ENCODE data around the gene AHCYL2. TPM values are rescaled to one million over a fixed set of nuclear protein-coding genes. Genes with fewer than 3 reads are reported as not detected.
A peak's percentile ranks its signal among the peaks of the same experiment; 100 is the strongest.
"Not testable (repeated sequence)": the region's sequence is repeated elsewhere in the genome, so short reads cannot be mapped to it uniquely, and the experiment has no call there.

Gene AHCYL2
- total RNA-seq, 1 donor from 2014 or later = 9.9 TPM

GRCh38 chr7:129405527-129405926, 180.7 kb downstream of the AHCYL2 start:
- DNase-seq (ENCODE audit: low spot score) (no peak), ATAC-seq (no peak)

DNA sequence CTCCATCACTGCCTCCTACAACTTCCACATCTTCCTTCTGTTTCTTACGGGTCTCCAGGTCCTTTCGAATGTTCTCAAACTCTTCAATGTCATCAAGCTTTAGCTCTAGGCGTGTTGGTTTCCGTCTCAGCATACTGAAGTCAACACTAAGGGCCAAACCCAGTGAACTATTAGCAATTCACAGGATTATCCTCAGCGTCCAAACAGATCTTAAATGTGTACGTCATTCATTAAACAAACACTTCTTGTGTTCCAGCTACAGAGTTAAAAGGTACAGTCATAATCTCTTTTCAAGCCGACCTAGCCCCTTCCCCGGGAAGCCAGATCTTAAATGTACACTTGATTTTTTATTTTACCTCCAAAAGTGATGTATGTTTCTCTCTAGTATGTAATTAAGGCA, 185.4 kb downstream of the AHCYL2 start:
- ATAC-seq = not testable (repeated sequence)

DNA sequence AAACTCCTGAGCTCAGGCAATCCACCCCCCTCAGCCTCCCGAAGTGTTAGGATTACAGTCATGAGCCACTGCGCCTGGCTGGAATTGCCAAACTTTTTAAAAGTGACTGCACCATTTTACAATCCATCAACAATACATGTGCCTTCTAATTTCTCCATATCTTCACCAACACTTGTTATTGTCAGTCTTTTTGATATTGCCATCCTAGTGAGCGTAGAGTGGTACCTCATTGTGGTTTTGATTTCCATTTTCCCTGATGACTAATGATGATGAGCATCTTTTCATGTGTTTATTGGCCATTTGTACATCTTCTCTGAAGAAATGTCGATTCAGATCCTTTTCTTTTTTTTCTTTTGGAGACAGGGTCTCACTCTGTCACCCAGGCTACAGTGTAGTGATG, 187.7 kb downstream of the AHCYL2 start:
- no peak for ATAC-seq

More for the DNA sequence above, 185.4 kb downstream of the AHCYL2 start:
- DNase-seq (ENCODE audit: low spot score) = not testable (repeated sequence)

DNA sequence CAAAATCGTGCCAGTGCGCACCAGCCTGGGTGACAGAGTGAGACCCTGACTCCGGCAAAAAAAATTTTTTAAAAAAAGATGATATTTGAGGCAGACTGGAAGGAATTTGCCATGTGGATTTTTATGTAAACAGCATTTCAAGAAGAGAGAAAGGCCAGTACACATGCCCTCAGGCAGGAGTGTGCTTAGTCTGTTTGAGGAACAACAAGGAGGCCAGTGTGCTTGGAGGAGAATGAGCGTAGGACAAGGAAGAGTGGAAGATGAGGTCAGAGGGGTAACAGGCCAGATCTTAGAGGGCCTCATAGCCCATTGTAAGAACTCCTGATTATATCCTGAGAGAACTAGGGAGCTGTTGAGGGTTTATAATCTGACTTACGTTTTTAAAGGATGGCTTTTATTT, 192.2 kb downstream of the AHCYL2 start:
- ATAC-seq (no peak), DNase-seq (ENCODE audit: low spot score) (no peak)

More for the DNA sequence above, 187.7 kb downstream of the AHCYL2 start:
- DNase-seq (ENCODE audit: low spot score) = no peak

DNA sequence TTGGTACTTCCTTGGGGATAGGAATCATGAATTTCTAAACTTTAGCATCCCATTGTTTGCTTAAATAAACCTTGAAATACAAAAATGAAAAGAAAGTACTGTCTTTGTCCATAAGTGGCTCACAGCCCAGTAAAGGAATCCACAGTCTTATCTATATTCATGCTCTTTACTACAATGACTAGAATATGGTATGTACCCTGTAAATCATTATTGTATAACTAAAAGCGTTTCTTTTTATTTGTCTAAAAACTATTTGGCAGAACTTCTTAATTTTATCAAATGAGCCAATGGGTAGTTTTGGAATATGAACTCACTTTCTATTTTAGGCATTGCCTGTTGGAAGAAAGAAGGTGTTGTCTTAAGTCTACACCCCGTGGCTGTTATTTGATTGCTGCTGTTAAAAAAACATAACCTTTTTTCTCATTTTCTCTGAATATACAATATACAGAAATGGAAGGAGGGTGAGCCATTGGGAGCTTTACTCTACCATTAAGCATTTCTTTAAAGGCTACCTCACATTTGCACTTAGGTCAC, 197.0 kb downstream of the AHCYL2 start:
- DNase-seq (ENCODE audit: low spot score) = no peak
- no peak for ATAC-seq

- ATAC-seq (no peak), DNase-seq (ENCODE audit: low spot score) (no peak)
These were observed 197.9 kb downstream of the AHCYL2 start for GRCh38 chr7:129422727-129423126.

GRCh38 chr7:129423700-129424410, 199.0 kb downstream of the AHCYL2 start:
- no peak for DNase-seq (ENCODE audit: low spot score)
- no peak for ATAC-seq

DNA sequence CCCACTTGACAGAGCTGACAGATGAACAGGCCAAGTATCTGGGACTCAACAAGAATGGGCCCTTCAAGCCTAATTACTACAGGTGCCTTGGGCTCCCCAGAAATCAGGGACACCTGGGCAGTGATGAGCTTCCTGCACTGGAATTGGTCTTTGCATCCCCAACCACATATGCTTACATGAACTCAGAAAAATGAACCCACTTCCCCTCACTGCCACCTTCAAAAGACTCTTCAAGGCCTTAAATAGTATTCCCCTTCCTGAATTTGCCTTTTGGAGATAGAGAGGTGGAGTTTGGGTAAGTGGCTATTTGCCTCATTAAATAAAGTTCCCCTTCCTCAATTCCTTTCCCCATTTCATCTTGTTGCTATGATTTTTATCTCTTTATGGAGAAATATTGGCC, 201.7 kb downstream of the AHCYL2 start:
- ATAC-seq (no peak), DNase-seq (ENCODE audit: low spot score) (no peak)

- no peak for DNase-seq (ENCODE audit: low spot score)
- ATAC-seq = no peak
These were observed 202.8 kb downstream of the AHCYL2 start for GRCh38 chr7:129427526-129428045.

DNA sequence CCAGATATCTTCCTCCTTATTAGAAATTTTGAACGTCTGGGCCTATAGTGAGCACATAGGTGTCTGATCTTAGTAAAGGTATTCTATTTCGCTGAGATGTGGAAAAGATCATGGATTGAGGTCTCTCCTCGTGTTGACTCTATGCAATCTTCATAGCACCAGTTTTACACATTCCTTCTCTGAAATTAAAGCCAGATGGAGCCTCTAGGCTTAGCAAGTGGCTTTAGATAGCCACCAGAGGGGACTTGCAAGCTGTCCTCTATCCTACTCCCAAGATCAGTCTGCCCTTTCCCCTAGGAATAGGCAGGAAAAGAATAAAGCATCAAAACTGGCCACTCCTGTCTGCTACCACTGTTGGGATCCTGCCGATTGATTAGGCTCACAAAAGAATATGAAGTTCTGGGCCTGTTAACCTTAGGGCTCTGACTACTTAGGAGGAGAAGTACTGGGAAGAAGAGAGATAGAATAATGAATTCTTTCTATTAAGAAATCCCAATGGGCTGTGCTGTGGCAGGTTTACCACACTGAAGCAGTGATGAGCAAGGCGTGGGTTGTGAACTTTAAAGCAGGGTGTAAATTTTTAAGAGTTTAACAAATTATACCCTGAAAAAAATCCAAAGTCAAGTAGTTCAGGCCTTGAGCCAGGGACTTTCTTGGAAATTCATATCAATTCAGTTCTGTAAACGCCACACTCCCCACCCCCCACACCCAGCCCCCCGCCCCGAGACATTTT, 207.2 kb downstream of the AHCYL2 start:
- ATAC-seq = no peak
- DNase-seq (ENCODE audit: low spot score) = no peak

DNA sequence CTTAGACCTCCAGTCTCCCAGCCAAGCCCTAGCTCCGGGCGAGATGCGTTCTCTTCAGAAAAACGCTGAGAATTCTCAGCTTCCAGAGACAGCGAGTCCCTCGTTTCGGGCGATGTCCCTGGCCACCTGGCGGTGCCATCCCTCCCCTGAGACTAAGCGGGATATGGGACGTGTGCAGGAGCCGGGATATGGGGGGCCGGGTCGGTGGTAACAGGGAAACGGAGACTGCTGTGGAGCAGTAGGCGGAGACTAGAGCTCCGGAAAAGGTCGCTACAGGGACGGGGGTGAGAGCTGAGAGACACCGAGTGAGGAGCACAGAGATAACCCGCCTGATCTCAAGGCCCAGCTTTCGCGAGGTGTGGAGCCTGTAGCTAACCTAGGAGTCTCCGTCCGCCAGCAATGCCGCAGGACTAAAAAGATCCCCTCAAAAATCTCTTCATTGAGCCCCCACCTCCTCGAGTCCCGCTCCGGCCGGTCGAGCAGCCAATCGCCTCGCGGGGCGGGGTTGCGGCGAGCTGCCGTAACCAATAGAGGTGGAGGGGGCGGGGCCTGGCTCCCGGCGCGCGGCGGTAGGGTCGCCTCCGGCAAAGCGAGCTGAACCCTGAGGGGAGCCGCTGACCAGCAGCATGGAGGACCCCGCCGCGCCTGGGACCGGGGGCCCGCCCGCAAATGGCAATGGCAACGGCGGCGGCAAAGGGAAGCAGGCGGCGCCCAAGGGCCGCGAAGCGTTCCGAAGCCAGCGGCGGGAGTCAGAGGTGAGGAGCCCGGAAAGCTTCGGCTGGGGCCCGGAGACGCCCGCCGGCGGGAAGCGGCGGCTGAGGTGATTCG, 209.2 kb downstream of the AHCYL2 start, which contains the start of gene STRIP2:
Gene STRIP2 (plus strand): TSS at position 586 of the 828 bp plus-strand sequence. CDS start 41 bp downstream, at position 627.
- peak; percentile 99 for ATAC-seq

GRCh38 chr7:129434675-129435318, 210.0 kb downstream of the AHCYL2 start:
- DNase-seq (ENCODE audit: low spot score) (no peak), ATAC-seq (peak; percentile 8)

More for the DNA sequence above, 209.2 kb downstream of the AHCYL2 start, which contains the start of gene STRIP2:
- DNase-seq (ENCODE audit: low spot score) = peak; percentile 93

DNA sequence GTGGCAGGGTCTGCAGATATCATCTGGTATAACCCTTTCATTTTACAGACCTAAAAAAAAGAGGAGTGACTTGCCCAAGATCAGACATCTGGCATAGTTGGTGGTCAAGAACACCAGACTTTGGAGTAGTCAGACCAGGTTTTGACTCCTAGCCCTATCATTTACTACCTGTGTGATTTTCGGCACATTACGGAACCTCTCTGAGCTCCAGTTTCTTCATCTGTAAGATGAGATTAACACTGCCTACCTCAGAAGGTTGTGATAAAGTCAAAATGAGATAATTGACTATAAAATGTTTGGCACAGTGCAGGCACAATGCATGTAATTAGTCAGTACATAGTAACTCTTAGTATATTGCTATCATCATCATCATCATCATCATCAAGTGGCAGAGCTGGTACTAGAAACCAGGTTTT, 210.6 kb downstream of the AHCYL2 start:
- ATAC-seq = no peak
- DNase-seq (ENCODE audit: low spot score) = no peak

DNA sequence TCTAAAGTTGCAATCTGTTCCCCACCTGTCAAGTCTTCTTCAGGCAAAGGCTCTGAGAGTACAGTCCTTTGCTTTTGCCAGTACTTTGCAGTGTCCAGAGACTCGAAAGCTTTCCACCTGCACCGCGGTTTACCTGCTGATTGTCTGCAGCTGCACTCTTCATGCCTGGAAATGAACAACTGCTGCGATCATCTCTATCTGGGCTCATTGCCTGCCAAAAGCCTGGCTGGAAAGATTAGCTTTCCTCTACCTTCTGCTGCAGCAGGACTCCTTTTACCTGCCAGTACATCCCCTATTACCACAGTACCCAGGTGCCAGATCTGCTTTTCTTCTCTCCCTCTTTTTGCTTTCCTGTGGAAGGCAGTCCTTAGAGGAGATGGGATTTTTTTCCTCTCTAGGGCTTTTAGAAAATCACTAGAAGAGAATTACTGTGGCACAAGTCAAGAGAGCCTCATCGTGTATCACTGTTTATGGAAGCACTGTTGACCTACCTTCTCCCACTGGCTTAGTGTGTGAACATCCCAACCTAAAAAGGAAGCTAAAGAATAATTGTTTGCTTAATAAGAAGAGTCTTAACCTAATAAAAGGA, 211.6 kb downstream of the AHCYL2 start:
- no peak for DNase-seq (ENCODE audit: low spot score)
- no peak for ATAC-seq

DNA sequence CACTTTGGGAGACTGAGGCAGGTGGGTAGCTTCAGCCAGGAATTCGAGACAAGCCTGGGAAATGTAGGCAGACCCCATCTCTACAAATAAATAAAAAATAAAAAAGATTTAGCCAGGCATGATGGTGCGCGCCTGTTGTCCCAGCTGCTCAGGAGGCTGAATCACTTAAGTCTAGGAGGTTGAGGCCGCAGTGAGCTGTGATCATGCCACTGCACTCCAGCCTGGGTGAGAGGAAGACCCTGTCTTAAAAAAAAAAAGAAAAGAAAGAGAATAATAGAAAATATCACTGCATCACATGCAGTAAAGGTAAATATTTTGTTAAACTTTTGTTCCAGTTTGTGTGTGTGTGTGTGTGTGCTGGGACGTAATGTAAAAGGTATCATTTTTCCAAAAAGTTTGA, 212.4 kb downstream of the AHCYL2 start:
- DNase-seq (ENCODE audit: low spot score) (no peak), ATAC-seq (no peak)

- no peak for ATAC-seq
These were observed 213.5 kb downstream of the AHCYL2 start for GRCh38 chr7:129438281-129438838.

GRCh38 chr7:129438839-129439651, 214.2 kb downstream of the AHCYL2 start:
- ATAC-seq (no peak), DNase-seq (ENCODE audit: low spot score) (no peak)

More at GRCh38 chr7:129438281-129438838, 213.5 kb downstream of the AHCYL2 start:
- DNase-seq (ENCODE audit: low spot score) = no peak

GRCh38 chr7:129439963-129440625, 215.3 kb downstream of the AHCYL2 start:
- ATAC-seq = no peak

More at GRCh38 chr7:129439963-129440625, 215.3 kb downstream of the AHCYL2 start:
- DNase-seq (ENCODE audit: low spot score) = no peak

All from left lobe of liver (tissue), 2 donors.